ENCODE measurements around the gene RBMS3.
A peak's percentile ranks its signal among the peaks of the same experiment; 100 is the strongest.
"Not testable (repeated sequence)": the region's sequence is repeated elsewhere in the genome, so short reads cannot be mapped to it uniquely, and the experiment has no call there.

The RBMS3 gene

DNA sequence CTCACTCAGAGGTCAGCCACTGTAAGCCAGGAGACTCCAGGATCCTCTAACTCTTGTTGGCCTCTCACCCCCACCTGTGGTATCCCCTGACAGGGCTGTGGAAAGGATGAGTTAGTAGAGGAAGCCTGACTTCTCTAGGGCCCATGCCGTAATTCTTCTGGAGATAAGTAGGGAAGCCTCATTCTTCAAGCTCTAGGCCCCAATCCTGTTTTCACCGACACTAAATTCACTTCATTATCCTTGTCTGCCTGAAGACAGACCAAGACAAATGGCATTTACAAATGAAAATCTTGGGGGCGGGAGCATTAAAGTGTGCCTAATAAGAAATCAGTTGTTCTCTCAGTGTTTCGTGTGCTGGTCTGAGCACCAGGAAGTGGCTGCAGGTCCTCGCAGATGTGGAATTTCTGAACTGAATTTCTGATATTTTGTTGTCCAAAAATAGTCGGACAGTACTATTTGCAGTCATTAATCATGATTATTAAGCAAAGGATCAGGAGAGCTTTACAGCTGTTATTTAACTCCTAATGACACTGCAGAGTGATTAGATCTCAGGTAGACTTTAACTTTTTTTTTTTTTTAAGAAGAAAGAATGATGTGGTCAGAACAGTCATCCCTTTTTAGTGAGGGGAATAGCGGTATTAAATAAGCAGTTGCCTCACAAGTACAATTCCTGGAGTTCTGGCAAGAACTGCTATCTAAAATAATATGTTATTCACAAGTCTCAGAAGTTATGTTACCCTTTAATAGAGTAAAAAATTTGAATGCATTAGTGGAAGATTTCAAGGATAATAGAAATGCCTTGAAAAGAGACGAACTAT is 58.4 kb downstream of the RBMS3 start:
- DNase-seq (ENCODE audit: low read depth in 2 of 2), result no peak

DNA sequence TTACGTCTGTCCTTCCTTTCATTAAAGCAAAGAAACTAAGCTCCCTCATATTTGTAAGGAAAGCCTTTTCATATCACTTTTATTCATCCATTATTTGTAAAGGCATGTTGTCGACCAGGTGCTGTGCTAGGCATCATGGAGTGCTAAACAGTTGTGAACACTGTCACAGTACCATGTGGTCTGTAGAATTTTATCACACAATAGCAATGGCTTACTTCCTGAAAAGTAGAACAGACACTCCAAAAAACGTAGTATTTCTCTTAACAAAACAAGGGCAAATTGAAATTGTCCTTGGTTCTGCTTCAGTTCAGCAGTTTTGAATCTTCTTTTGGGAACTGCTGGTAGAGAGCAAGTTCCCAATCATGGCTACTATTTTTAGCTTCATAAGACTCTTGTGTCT is 63.3 kb downstream of the RBMS3 start:
- DNase-seq (ENCODE audit: low read depth in 2 of 2), result no peak

DNA sequence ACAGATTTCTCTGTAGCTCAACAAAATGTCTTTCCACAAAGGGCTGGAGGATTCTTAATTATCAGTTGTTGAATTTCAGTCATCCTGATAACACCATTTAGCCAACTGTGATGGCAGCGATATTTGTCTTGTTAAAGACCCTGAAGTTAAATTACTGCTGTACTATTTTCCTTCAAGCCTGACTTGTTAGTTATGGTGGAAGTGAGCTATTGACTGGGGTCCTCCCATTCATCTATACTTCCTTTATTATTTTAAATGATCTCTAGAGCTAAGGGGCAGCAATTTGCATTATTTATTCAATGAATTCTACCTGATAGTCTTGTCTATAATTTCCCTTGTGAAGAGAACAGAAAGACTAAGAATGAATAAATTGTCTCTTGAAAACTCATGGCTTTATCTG is 64.1 kb downstream of the RBMS3 start:
- DNase-seq (ENCODE audit: low read depth in 2 of 2), result no peak

DNA sequence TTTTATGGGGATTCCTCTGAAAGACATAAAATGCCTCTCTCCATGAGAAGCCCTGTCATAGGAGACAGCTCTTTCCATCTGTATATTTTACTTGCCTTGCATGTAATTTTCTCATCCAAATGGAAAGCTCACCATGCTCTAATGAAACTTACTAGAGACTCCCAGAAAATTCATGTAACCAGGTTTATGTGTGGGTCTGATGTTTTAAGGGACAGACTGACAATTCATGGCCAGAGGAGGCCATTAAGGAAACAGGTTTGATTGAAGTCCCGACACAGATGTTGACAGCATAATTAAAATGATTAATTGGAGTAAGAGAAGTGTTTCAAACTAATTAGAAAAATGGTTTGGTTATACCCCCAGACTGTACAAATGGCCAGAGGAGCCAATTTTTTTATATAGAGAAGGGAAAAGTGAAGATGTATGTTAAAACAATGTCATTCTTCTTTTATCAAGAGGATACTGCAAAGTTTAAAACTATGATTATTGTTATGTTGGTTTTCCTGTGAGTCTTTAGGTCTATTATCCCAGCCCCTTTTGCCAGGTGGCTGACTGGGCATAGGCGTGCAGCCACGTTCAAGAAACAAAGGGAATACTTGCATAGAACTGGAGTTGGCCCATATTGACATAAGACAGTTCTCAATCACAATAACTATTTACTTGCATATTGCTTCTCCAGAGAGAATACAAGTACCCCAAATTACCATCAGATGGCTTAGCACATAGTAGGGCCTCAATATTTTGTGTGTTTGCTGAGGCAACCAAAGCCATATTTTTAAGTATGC is 64.8 kb downstream of the RBMS3 start:
- no peak for DNase-seq (ENCODE audit: low read depth in 2 of 2)

DNA sequence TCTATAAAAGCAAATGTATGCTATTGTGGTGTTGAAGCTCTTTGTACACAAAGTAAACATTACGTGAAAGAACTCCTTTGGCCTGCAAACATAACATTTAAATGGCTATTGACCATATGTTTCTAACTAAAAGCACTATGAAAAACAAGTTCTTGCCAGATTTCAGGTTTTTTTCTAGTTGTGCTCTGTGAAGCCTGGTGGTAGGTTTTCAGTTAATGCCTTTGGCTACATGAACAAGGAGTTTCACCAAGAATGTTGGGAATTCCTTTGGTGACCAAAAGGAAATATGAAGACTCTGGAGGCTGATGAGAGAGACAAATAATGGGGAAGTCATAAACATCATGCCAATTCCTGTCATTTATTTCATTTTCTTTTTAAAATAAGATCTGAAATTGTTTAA is 66.0 kb downstream of the RBMS3 start:
- DNase-seq (ENCODE audit: low read depth in 2 of 2), result peak; percentile 91

DNA sequence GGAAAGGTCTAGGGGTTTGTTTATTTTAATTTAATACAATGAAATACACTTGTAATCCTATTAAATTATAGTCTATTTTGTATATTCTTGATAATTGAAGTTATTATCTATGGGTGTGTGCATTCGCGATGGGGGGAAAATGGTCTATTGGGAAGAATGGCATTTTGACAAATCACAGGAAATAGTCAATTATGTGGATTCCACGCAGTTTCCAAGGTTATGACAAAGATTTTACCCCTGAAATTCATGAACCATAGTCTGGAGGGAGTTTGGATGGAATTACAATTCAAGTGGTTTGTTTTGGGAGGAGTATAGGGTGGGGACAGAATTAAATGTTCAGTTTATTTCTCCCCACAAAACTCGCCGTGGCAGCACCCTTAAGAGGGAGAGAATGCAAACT is 66.5 kb downstream of the RBMS3 start:
- DNase-seq (ENCODE audit: low read depth in 2 of 2), result no peak

DNA sequence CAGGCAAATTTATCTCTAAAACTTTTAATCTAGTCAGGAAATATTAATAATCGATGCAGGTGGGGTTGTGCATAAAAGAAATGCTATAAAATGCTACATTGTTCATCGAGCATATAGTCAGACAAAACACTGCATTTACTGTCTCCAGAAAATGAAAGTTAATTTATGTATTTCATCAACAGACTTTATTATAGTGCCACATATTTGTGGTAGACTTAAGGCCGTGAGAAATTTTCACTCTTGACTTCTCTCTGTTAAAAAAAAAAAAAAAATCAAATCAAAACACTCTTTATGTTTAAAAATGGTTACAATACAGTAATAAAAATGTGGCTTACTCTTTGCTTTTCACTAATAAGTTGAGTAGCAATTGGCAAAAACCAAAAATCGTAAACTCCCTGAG is 67.4 kb downstream of the RBMS3 start:
- DNase-seq (ENCODE audit: low read depth in 2 of 2), result no peak

DNA sequence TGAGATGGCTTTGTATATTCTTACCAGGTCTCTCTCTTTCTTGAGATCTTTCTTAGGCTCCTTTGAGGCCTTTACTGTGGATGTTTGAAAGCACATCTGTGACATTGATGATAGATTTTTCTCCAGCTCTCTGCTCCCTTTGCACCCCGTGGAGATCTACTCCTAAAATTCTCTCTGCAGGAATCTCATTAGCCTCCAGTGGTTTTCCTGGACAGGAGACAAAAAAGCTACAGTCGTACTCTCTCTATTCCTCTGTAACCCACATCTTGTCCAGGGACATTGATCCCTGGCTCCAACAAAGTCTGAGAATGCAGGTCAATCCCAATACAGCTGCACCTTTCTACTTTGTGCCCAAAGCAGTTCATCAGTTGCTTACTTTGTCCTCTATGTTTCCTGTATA is 68.2 kb downstream of the RBMS3 start:
- DNase-seq (ENCODE audit: low read depth in 2 of 2), result no peak

DNA sequence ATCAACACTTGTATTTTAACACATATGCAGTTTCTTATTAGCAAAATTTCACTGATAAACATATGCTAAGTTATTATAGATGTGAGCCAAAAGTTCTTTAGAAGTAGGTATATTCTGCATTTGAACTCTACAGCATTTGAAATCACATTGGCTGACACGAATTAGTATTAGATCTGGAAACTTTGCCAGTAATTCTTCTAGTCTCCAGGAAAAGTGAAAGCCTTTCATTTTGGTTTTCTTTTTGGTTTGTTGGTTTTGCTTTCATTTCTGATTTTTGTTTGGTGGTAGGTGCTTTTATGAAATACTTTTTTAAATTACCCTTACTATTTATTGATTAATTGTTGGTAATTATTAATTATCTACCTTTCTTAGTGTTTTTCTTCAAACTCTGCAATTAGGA is 72.9 kb downstream of the RBMS3 start:
- no peak for DNase-seq (ENCODE audit: low read depth in 2 of 2)

DNA sequence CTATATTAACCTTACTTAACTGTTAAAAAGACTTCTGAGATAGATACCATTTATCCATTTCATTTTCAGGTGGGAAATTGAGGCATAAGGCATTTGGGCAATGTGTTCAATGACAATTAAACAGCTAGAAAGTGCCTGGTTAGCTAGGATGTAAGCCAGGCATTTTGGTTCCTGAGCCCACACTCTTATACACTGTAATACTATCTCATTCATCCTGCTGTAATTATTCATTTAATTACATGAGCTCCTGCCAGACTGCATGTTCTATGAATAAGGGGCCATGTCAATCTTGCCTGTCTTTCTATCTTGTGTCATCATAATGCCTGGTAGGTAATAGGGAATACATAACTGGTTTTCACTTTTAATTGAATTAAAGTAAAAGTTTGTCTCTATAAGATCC is 74.0 kb downstream of the RBMS3 start:
- no peak for DNase-seq (ENCODE audit: low read depth in 2 of 2)

DNA sequence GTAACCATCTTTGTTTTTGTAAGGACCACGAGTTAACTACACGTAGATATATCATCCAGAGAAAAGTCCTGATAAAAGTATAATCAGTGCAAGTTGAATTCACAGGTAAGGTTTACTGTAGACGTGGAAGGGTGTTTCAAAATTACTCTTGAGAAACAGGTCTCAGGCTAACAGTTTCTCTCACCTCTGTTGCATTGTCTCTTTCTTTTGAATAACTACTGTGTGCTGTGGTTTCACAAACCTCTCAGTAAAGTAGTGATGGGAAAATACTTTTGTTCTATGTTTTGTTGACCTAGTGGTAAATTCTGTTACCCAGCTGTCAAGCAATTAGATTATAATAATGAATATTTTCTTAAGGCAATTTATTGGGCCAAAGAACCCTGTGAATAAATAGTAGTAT is 75.2 kb downstream of the RBMS3 start:
- DNase-seq (ENCODE audit: low read depth in 2 of 2), result no peak

DNA sequence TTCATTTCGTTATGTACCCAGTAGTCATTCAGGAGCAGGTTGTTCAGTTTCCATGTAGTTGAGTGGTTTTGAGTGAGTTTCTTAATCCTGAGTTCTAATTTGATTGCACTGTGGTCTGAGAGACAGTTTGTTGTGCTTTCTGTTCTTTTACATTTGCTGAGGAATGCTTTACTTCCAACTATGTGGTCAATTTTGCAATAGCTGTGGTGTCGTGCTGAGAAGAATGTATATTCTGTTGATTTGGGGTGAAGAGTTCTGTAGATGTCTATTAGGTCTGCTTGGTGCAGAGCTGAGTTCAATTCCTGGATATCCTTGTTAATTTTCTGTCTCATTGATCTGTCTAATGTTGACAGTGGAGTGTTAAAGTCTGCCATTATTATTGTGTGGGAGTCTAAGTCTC is 79.4 kb downstream of the RBMS3 start:
- DNase-seq (ENCODE audit: low read depth in 2 of 2), result not testable (repeated sequence)

DNA sequence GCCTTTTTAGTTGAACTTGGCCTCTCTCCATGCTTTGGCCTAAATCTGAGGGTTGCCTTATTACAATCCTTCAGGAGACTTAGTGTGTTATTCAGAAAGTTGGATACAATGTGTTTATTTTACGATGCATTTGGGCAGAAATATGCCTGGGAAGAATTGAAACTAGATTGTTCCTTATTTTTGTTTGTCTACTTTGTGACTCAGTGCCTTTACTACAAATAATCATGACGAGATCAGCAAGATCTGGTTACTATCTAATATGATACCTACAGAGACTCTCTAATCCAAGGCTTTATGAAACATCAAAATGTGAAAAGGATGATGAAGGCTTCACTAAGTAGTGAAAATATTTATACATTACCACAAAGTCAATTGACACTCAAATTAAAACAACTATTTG is 82.2 kb downstream of the RBMS3 start:
- no peak for DNase-seq (ENCODE audit: low read depth in 2 of 2)

DNA sequence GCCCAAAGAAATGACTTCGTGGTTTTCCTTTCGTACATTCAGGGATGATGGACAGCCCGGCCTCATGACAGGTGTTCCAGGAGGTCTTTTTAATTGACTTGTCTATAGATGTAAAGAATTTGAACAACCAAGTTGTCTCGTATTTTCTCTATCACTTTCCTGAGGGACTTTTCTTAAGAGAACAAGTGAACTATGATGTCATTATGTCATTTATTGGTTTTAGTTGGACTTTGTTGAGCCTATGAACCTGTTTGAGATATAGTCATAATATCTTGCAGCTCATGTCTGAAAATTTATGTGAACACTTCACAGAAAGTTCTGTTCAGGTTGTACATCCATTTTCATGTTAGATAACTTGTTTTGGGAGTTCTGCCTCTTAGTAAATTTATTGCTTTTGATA is 89.2 kb downstream of the RBMS3 start:
- DNase-seq (ENCODE audit: low read depth in 2 of 2), result no peak

DNA sequence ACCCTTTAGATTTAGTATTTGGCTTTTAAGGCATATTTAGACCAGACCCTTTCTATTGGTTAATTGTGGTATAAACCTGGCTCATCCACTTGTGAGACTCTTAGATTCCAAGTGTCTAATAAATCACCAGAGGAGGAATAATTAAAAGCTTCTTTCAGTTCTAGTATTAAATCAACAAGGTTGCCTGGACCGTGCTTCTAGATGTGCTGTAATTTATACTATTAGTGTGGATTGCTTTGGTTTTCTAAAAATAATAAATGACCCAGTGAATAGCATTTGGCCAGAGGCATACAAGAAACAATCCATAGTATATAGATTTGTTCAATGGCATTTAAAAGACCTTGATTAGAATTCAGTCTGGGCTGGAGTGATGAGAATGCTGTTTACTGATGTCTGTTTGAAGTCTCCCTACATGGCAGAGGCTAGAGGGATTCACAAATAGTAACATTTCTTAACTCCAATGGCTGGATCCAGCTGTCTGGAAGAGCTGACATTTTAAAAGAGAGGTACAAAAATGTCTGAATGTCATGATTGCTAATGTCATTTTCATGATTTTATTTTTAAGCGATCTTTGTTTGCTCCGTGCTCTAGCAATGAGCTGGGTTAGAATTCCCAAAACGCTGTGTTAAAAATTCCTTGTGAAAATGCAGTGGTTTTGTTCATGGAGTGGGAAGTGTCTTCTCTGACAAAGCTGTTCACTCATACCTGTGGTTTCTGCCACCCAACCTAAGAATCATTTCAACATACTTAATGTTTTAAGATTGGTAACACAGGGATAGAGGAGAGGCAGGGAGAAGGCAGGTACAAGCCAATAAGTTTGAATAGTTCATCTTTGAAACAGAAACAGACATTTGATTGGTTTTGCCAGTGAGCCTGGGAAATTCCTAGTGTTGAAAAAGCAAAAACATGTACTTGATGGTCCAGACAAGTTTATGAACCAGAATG is 89.9 kb downstream of the RBMS3 start:
- no peak for DNase-seq (ENCODE audit: low read depth in 2 of 2)

DNA sequence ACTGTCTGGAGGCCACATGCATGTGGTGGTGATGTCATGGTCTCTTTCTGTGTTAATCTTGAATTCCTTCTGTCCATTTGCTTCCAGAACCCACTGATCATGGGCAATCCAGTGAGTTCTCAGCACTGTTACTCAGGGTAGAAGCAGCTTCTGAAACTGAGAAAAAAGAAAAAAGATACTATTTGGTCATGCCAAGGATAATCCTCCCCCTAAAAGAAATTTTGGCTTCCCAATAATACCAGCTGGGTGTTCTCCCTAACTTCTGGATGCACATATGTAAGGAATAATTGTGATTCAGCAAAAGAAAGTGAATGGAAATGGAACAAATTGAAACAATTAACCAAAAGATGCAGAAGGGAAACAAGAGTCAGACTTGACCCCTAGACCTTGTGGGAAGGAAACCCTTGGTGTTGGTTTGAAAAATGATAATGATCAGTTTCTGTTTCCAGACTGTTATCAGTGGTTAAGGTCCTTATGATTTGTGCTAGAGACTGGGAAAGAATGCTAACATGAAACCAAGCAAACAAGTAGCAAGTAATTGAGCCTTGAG is 92.3 kb downstream of the RBMS3 start:
- peak; percentile 77 to 79 for DNase-seq (ENCODE audit: low read depth in 2 of 2)

DNA sequence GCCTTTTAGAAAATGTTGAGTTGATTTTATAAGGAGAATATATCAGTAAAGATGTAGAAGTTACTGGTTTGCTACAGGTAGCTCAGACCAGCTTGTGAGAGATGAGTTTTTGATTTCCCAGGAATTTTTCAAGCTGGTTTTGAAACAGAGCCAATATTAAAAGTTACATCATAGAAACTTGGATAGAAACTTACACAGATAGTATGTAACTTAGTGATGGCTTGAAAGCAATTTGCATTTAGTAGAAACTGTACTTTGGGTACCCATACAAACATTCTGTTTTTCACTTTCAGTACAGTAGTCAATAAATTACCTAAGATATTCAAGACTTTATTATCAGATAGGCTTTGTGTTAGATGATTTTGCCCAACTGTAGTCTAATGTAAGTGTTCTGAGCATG is 93.4 kb downstream of the RBMS3 start:
- no peak for DNase-seq (ENCODE audit: low read depth in 2 of 2)

DNA sequence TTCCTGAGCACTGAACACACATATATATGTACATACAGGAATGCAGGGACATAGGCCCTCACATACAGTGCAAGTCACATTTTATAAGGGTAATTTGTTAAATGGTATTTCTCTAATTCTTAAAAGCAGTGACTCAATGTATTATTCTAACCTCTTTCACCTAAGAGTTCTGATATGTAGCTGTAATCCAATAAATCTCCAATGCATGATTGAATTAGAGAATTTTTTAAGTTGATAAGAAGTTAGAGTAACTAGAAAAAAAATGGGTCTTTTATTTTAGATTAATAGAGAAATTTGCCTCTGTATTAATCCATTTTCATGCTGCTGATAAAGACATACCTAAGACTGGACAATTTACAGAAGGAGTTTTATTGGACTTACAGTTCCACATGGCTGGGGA is 98.2 kb downstream of the RBMS3 start:
- no peak for DNase-seq (ENCODE audit: low read depth in 2 of 2)

DNA sequence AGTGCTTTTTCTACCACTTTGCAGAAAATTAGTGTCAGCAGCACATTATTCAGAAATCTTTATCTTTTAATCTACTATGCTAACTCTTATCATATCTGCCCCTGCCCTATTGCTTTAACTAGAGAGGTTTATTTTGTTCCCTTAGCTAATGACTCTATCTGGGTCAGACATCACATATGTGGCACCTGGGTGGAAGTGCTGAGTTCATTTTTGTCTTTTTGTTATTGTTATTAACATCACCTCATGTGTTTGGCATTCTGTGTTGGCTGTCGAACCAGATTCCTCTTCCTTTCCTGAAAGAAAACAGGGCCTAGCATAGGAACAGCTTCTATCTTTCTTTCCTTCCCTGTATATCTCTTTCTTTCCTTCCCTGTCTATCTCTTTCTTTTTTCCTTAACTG is 100.7 kb downstream of the RBMS3 start:
- no peak for DNase-seq (ENCODE audit: low read depth in 2 of 2)

DNA sequence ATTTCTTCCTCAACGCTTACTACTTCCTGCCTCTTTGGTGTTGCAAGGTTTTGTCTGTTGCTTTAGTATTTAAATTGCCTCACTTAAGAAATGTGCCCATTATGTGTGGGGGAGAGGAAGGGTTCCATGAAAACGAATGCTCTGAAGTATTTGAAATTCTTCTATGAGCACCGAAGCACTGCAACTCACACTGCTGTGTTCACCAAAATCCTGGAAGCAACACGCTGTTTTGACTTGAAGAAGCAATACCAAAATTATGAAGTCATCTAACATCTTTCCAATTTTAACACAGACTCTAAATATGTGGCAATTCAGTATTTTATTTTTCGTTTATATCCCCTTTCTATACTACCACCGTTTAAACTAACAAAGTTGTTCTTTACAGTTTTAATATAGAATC is 101.5 kb downstream of the RBMS3 start:
- peak; percentile 46 to 49 for DNase-seq (ENCODE audit: low read depth in 2 of 2)

DNA sequence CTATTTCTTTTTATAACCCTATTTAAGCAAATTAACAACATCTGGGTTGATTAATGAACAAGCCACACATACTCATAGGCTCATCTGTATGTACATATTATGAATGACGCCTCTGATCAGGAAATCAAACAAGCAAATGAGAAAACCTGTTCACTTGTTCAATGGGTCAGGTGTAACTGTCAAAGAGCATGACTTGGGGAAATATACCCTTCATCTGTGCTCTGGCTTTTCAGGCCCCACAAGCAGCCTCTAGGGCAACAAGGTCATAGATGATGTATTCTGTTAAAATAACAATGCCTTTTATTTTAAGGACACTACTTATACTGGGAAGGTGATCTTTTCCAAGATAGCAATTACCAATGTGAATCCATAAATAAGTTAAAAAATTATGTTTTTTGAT is 102.0 kb downstream of the RBMS3 start:
- no peak for DNase-seq (ENCODE audit: low read depth in 2 of 2)

DNA sequence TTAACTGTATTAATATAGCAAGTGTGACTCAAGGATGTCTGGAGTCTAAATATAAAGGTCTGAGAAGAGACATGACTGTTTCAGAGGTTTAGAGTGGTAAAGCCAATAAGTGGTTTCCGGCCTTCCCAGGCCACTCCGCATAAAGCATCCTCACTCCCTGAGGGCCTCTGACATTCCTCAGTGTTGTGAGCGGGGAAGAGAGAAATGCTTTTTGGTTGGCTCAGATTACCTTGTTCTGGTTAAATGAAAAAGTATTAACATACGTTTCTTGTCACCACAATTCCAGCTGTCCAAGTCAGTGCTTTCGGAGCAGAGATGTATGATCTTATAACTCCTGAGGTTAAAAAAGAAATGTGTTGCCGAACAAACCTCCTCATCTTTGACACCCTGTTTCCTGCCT is 103.8 kb downstream of the RBMS3 start:
- peak; percentile 91 to 92 for DNase-seq (ENCODE audit: low read depth in 2 of 2)
